ENCODE measurements around the gene XRCC5.

DNA sequence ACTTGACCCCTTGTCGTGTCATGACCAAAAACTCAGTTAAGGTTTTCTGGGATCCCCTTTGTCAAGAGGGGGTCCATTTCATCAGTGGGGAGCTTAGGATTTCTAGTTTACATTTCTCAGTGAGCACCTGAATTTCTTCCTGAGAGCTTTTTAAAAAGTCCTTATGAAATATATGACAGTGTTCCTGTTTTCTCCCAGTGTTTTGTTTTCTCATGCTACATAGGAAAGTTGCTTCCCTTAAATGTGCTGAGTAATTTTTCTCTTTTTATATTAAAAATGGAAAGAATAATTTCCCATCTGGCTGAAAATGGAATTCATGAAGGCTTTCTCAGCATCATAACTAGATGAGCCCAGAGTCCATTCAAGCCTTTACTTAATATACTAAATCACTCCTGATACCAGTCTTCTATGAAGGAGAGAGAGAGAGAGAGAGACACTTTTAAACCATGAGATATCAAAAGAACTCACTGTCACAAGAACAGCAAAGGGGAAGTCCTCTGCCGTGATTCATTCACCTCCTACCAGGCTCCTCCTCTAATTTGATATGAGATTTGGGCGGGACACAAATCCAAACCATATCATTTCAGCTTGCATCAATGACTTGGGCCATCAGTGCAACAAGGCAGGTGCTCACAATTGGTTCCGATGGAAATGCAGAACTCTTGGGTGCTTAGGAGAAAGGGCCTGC lies 61.1 kb downstream of the XRCC5 start:
- TF ChIP-seq POLR2A (IDR thresholded peaks at IDR 0.05; ENCODE audit: low read depth) (no peak), POLR2AphosphoS5 (IDR thresholded peaks at IDR 0.05) (no peak)
- TF ChIP-seq, protein P1, sequence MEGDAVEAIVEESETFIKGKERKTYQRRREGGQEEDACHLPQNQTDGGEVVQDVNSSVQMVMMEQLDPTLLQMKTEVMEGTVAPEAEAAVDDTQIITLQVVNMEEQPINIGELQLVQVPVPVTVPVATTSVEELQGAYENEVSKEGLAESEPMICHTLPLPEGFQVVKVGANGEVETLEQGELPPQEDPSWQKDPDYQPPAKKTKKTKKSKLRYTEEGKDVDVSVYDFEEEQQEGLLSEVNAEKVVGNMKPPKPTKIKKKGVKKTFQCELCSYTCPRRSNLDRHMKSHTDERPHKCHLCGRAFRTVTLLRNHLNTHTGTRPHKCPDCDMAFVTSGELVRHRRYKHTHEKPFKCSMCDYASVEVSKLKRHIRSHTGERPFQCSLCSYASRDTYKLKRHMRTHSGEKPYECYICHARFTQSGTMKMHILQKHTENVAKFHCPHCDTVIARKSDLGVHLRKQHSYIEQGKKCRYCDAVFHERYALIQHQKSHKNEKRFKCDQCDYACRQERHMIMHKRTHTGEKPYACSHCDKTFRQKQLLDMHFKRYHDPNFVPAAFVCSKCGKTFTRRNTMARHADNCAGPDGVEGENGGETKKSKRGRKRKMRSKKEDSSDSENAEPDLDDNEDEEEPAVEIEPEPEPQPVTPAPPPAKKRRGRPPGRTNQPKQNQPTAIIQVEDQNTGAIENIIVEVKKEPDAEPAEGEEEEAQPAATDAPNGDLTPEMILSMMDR (IDR thresholded peaks at IDR 0.05) = no peak
